ENCODE measurements around the gene ABCF3. TPM values are rescaled to one million over a fixed set of nuclear protein-coding genes. Genes with fewer than 3 reads are reported as not detected.

Gene ABCF3
- total RNA-seq, 4 donors from 2014 or later: 58.6 to 286 (median 133) TPM

DNA sequence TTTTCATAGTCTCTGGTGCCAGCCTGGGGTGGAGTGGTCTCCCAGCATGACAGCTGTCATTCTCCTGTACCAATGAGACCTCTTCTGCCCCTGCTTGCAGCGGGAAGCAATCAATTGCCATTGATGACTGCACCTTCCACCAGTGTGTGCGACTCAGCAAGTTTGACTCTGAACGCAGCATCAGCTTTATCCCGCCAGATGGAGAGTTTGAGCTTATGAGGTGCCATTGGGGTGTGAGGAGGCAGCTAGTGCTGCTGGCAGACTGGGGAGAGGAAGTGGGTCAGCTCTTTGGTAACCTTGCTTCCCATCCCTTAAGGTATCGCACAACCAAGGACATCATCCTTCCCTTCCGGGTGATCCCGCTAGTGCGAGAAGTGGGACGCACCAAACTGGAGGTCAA, 4.4 kb upstream of the ABCF3 start:
- no peak for DNase-seq
- in situ Hi-C loops (cut with MboI; ENCODE audit: low pct_ligation_motif_present in 1 of 4, low pct_unique_long_range_greater_than_20kb in 1 of 4, low sequenced_read_pairs in 3 of 4): no loop called here
- intact Hi-C loops (cut with DNase I; ENCODE audit: low total_unique reads): loop anchor here (10.0 kb wide), 1 partner anchor 47 kb away; the partner anchor contains the start of gene EIF2B5
- TF ChIP-seq POLR2A (IDR thresholded peaks at IDR 0.05) (no peak), POLR2AphosphoS5 (IDR thresholded peaks at IDR 0.05) (no peak), EP300 (IDR thresholded peaks at IDR 0.05; ENCODE audit: low read depth) (no peak)
- TF ChIP-seq, protein P1, sequence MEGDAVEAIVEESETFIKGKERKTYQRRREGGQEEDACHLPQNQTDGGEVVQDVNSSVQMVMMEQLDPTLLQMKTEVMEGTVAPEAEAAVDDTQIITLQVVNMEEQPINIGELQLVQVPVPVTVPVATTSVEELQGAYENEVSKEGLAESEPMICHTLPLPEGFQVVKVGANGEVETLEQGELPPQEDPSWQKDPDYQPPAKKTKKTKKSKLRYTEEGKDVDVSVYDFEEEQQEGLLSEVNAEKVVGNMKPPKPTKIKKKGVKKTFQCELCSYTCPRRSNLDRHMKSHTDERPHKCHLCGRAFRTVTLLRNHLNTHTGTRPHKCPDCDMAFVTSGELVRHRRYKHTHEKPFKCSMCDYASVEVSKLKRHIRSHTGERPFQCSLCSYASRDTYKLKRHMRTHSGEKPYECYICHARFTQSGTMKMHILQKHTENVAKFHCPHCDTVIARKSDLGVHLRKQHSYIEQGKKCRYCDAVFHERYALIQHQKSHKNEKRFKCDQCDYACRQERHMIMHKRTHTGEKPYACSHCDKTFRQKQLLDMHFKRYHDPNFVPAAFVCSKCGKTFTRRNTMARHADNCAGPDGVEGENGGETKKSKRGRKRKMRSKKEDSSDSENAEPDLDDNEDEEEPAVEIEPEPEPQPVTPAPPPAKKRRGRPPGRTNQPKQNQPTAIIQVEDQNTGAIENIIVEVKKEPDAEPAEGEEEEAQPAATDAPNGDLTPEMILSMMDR (IDR thresholded peaks at IDR 0.05): no peak
- no peak overlapping the region for H3K27ac ChIP-seq
- 89 to 100% methylated on average over 1 to 9 of the region's 9 CpGs for WGBS, 2 donors (ENCODE audit: low coverage in 1 of 2)
- peaks cover 0 to 57% (median 28%) of the 10 kb centered on the region in 4 donors for H3K36me3 ChIP-seq
- H3K4me3 ChIP-seq: no peak overlapping the region
- H3K9me3 ChIP-seq: no peaks in the 10 kb centered on the region
- H3K27me3 ChIP-seq: no peaks in the 10 kb centered on the region
- H3K4me1 ChIP-seq: peaks cover 11 to 27% (median 23%) of the 10 kb centered on the region in 4 donors

GRCh38 chr3:184183679-184184078, 2.3 kb upstream of the ABCF3 start:
- DNase-seq: no peak
- in situ Hi-C loops (cut with MboI; ENCODE audit: low pct_ligation_motif_present in 1 of 4, low pct_unique_long_range_greater_than_20kb in 1 of 4, low sequenced_read_pairs in 3 of 4) (no loop called here), intact Hi-C loops (cut with DNase I; ENCODE audit: low total_unique reads) (loop anchor here (10.0 kb wide), 1 partner anchor 49 kb away; the partner anchor contains the start of gene EIF2B5)
- peaks cover 15 to 29% (median 20%) of the 10 kb centered on the region in 4 donors for H3K4me1 ChIP-seq
- TF ChIP-seq POLR2A (IDR thresholded peaks at IDR 0.05): no peak
- TF ChIP-seq, protein P1 (IDR thresholded peaks at IDR 0.05): no peak
- no peak for TF ChIP-seq EP300 (IDR thresholded peaks at IDR 0.05; ENCODE audit: low read depth)
- no peak for TF ChIP-seq POLR2AphosphoS5 (IDR thresholded peaks at IDR 0.05)
- 89% methylated on average over 5 of the region's 5 CpGs; no CpG with 5 or more reads in 1 of the 2 donors for WGBS, 2 donors (ENCODE audit: low coverage in 1 of 2)
- H3K4me3 ChIP-seq: no peak overlapping the region
- no peaks in the 10 kb centered on the region for H3K27me3 ChIP-seq
- H3K36me3 ChIP-seq: peaks cover 0 to 55% (median 28%) of the 10 kb centered on the region in 4 donors
- H3K27ac ChIP-seq: no peak overlapping the region
- no peaks in the 10 kb centered on the region for H3K9me3 ChIP-seq

DNA sequence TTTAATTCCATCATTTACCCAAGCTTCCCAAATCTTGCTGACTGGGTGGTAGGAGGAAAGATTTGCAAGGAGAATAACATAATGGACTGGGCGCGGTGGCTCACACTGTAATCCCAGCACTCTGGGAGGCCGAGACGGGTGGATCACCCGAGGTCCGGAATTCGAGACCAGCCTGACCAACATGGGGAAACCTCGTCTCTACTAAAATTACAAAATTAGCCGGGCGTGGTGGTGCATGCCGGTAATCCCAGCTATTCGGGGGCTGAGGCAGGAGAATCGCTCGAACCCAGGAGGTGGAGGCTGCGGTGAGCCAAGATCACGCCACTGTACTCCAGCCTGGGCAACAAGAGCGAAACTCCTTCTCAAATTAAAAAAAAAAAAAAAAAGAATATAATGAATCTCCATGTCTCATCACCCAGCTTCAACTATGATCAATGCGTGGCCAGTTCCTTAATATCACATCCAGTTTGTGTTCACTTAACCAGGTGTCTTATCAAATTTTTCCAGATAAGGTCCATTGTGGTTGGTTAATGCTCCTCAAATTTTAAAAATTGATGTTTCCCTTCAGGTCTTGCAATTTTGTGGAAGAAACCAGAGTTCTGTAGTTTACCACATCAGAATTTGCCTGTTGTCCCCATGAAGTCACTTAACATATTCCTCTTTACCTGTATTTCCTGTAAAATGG, 1.3 kb upstream of the ABCF3 start:
- TF ChIP-seq EP300 (IDR thresholded peaks at IDR 0.05; ENCODE audit: low read depth): no peak
- TF ChIP-seq, protein P1 (IDR thresholded peaks at IDR 0.05): no peak
- TF ChIP-seq POLR2A (IDR thresholded peaks at IDR 0.05): no peak
- TF ChIP-seq POLR2AphosphoS5 (IDR thresholded peaks at IDR 0.05): no peak
- 96 to 100% methylated on average over 3 to 18 of the region's 18 CpGs for WGBS, 2 donors (ENCODE audit: low coverage in 1 of 2)
- Histone ChIP-seq H3K4me3 (no peak overlapping the region), H3K4me1 (peaks cover 15 to 29% (median 20%) of the 10 kb centered on the region in 4 donors), H3K36me3 (peaks cover 0 to 56% (median 26%) of the 10 kb centered on the region in 4 donors), H3K9me3 (no peaks in the 10 kb centered on the region), H3K27me3 (no peaks in the 10 kb centered on the region), H3K27ac (peak overlapping the region; percentile 84 to 90 (median 86))
- in situ Hi-C loops (cut with MboI; ENCODE audit: low pct_ligation_motif_present in 1 of 4, low pct_unique_long_range_greater_than_20kb in 1 of 4, low sequenced_read_pairs in 3 of 4) (no loop called here), intact Hi-C loops (cut with DNase I; ENCODE audit: low total_unique reads) (loop anchor here (10.0 kb wide), 1 partner anchor 50 kb away; the partner anchor contains the start of gene EIF2B5)
- no peak for DNase-seq

- Histone ChIP-seq H3K9me3 (no peaks in the 10 kb centered on the region), H3K27me3 (no peaks in the 10 kb centered on the region), H3K4me3 (peak overlapping the region; percentile 65 to 88 (median 80)), H3K27ac (peak overlapping the region; percentile 84 to 90 (median 86)), H3K36me3 (peaks cover 0 to 57% (median 26%) of the 10 kb centered on the region in 4 donors), H3K4me1 (peaks cover 15 to 29% (median 20%) of the 10 kb centered on the region in 4 donors)
- DNase-seq: peak; percentile 100
- WGBS, 2 donors (ENCODE audit: low coverage in 1 of 2): 10 to 13% methylated on average over 3 to 36 of the region's 55 CpGs
- intact Hi-C loops (cut with DNase I; ENCODE audit: low total_unique reads) (loop anchor here (10.0 kb wide), 1 partner anchor 51 kb away; the partner anchor contains the start of gene EIF2B5), in situ Hi-C loops (cut with MboI; ENCODE audit: low pct_ligation_motif_present in 1 of 4, low pct_unique_long_range_greater_than_20kb in 1 of 4, low sequenced_read_pairs in 3 of 4) (no loop called here)
- TF ChIP-seq EP300 (IDR thresholded peaks at IDR 0.05; ENCODE audit: low read depth) (no peak), POLR2A (IDR thresholded peaks at IDR 0.05) (no peak), POLR2AphosphoS5 (IDR thresholded peaks at IDR 0.05) (no peak)
- TF ChIP-seq, protein P1 (IDR thresholded peaks at IDR 0.05): no peak
These were observed 377 bp upstream of the ABCF3 start for GRCh38 chr3:184185461-184186183.
